Stimulated activated CD4-positive, alpha-beta T cell treated with anti-CD3 and anti-CD28 coated beads, Interleukin-2, amount 100 ng/mL, for 48 hours (primary cell): ENCODE measurements around the gene IRGQ.

Experiments
- DNase-seq, 2 donors: peaks; one replicate each; pipeline ENCODE4 v3.0.0-alpha.2; 2020

Gene IRGQ

DNA sequence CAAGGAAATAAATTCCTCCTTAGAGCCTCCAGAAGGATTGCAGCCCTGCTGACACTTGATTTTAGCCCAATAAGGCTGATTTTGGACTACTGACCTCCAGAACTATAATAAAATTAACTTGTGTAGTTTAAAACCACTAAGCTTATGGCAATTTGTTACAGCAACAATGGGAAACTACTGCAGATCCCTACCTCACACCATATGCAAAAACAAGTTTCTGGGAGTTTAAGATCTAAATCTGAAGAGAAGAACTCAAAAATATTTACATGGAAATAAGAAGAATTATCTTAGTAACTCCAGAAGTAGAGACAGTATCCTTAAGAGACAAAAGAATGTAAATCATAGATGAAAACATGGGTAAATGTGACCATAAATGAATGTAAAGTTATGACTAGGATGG is 57.0 kb downstream of the IRGQ start:
- no peak for DNase-seq

- DNase-seq: no peak
Measured at GRCh38 chr19:43534816-43535761, 60.8 kb downstream of the IRGQ start.
